Measurements from ENCODE around the gene GAP43.
"Not testable (repeated sequence)": the region's sequence is repeated elsewhere in the genome, so short reads cannot be mapped to it uniquely, and the experiment has no call there.

GAP43 gene

GRCh38 chr3:115698851-115699591 is 75.7 kb downstream of the GAP43 start:
- no peak for DNase-seq (ENCODE audit: low read depth)

DNA sequence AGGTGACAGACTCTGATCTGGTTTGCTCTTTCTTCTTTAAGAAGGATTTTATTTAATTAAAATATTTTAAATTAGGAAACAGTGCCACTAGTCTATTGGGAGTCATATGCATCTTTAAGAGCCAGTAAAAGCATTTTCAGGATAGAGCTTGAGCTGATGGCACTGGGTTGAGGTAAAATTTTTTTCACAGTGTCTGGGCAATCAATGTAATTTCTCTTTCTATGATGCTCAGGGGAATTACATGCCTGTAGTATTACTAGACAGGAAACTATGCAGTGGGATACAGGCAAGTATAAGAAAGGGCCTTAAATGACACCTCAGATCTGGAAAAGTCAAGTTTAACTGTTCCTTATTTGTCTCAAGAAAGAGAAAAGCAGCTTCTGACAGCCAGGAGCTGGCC is 76.4 kb downstream of the GAP43 start:
- DNase-seq (ENCODE audit: low read depth), result no peak

DNA sequence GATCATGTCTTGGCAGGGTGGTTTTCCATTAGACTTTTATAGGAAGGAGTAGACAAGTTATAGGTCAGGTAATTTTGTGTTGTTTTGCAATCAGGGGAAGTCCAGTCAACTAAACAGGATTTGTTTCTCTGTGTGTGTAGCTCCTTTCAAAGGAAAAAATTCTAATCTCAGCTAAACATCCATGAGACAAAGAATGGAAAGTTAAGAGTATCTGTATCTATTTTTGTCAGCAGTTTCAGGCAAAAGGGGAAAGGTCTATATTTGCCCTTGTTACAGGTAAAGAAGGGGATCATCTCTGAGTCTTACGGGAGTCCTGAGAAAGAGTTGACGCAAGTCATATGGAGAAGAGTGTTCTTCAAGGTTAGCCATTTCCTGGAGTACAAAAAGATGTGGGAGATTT is 79.3 kb downstream of the GAP43 start:
- DNase-seq (ENCODE audit: low read depth), result no peak

- no peak for DNase-seq (ENCODE audit: low read depth)
Measured at GRCh38 chr3:115704661-115705338, 81.5 kb downstream of the GAP43 start.

GRCh38 chr3:115706311-115706829 is 83.1 kb downstream of the GAP43 start:
- no peak for DNase-seq (ENCODE audit: low read depth)

GRCh38 chr3:115708540-115708939 is 85.2 kb downstream of the GAP43 start:
- no peak for DNase-seq (ENCODE audit: low read depth)

DNA sequence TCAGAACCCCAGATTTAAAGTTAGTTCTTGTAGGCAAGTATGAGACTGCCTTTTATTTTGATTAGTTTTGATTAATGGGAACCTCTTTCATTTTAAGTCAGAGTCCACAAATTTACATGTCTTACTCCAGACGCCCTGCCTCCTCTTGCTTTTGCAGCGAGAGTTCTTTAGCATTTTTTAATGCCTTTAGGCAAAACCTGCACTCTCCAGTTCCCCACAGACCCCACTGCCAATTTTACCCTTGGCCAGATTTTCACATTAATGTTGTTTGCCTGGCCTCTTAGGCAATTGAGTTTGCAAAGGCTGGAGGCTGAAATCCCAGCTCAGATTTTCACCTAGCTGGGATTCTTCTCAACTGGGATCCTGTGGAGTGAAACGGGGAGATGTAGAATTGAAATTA is 85.8 kb downstream of the GAP43 start:
- no peak for DNase-seq (ENCODE audit: low read depth)

DNA sequence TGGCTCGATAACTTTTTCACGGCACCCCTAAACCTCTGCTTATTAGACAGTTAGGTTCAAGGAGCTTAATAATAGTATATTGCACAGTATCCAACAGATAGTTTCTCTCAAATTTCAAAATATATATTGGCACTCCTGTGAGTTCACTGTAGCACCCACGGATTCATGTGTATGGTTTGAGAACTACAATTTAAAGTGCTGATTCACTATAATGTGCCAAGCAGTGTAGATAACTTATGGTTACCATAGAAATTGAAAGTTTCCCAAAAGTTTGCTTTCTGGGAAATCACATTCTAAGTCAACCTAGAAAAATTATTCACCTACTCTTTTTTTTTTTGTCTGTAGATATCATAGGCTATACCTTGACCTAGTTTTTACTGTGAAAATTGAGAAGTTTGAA is 86.6 kb downstream of the GAP43 start:
- DNase-seq (ENCODE audit: low read depth), result no peak

- DNase-seq (ENCODE audit: low read depth), result no peak
Measured at GRCh38 chr3:115710799-115711198, 87.5 kb downstream of the GAP43 start.

GRCh38 chr3:115712871-115713270 is 89.6 kb downstream of the GAP43 start:
- no peak for DNase-seq (ENCODE audit: low read depth)

DNA sequence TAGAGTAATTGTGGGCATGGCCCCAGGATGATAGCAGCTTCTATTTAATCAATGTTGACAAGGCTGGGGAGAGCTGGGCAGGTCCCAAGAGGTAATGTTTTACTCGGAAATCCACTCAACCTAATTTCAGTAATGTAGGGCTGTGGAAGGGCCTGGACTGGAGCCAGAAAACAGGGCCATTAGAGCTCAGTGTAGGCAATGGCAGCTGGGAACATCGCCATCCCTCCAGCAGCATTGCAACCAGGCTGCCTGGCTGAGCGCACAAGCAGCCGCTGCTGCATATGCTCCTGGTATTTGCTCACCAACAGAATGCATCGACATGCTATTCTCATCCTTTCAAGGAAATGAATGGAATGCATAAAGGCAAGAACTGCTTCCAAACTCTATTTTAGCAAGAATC is 90.0 kb downstream of the GAP43 start:
- DNase-seq (ENCODE audit: low read depth), result no peak

DNA sequence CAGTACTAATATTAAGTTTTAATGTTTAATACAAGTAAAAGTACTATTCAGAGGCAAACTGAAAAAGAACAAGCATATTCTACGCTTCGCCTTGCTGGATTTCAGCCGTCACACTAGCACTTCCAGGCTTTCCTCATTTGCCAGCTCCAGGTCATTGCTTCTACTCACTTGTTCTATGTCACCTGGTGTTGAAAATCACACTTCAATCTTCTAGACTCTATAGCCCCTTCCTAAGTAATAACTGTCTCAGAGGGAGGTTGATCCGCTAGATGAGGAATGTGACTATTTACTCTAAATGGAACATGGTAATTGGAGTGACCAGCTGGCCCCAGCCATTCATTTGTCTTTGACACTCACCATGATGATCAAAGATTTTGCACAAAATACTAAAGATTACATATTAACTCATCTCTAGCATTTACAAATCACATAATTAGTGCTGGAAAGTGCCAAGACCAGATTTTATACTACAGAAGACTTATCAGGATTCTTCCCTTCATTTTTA is 92.0 kb downstream of the GAP43 start:
- no peak for DNase-seq (ENCODE audit: low read depth)

GRCh38 chr3:115720983-115721382 is 97.7 kb downstream of the GAP43 start:
- no peak for DNase-seq (ENCODE audit: low read depth)

DNA sequence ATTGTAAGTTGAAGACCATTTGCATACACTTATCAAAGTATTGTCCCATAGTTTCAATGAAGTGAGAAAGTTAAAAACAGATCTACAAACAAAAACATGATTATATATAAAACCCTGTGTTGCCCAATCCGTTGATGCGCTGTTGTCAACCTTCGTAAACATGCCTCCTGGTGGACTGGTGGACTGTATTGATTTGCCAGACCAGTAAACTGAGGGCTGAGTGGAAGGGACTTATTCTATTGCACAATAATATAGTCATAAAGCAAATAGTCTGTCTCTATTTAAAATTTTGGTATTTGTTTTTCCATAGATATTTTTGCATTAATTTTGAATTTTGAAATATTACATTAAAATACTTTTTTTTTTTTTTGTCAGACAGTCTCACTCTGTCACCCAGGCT is 102.5 kb downstream of the GAP43 start:
- DNase-seq (ENCODE audit: low read depth), result no peak

DNA sequence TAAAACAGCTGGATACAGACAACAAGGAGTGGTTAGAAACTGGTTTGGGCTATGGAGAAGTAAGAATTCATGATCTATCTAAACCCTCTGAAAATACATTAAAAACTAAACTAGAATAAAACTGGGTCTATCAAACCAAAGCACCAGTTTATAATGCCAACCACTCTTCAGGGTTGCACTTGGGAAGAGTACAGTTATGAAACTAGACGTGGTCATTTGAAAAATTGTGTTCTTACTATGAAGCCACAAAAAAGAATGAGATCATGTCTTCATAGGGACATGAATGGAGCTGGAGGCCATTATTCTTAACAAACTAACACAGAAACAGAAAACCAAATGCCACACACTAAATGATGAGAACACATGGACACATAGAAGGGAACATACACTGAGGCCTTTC is 103.8 kb downstream of the GAP43 start:
- DNase-seq (ENCODE audit: low read depth), result no peak

- no peak for DNase-seq (ENCODE audit: low read depth)
Measured at GRCh38 chr3:115728013-115728412, 104.7 kb downstream of the GAP43 start.

GRCh38 chr3:115736341-115736740 is 113.0 kb downstream of the GAP43 start:
- DNase-seq (ENCODE audit: low read depth), result not testable (repeated sequence)

- no peak for DNase-seq (ENCODE audit: low read depth)
Measured at GRCh38 chr3:115741650-115742049, 118.3 kb downstream of the GAP43 start.

GRCh38 chr3:115744516-115744915 is 121.2 kb downstream of the GAP43 start:
- not testable (repeated sequence) for DNase-seq (ENCODE audit: low read depth)

- DNase-seq (ENCODE audit: low read depth), result not testable (repeated sequence)
Measured at GRCh38 chr3:115752978-115753377, 129.7 kb downstream of the GAP43 start.

DNA sequence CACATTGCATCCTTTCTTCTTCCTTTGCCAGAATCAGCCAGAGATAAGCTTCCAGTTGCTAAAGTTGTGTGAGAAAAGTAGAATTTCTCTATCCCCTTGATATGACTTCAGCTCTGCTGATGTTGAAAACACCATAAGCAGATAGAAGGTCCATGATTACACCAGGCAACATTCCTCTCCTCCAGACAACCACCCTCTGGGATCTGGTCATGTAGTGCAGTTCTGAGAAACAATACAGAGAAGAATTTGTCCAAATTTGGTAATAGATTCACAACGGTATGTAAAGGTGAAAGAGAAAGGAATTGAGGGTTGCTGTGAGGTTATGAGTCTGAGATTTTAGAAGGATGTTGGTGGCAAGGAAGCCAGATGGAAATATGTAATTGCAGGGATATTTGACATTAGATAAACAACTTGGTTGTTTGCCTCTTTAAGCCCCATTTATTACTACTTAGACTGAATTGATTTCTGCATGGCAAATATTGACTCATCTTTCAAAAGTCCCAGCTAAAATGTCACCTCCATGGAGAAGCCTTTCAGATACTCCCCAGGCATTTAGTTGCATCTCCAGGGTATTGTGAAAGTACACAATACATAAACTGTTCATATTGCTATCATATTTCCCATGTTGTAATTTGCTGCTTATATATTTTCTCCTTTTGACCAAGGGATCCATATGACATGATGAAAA is 134.9 kb downstream of the GAP43 start:
- DNase-seq (ENCODE audit: low read depth), result no peak

GRCh38 chr3:115760716-115761115 is 137.4 kb downstream of the GAP43 start:
- no peak for DNase-seq (ENCODE audit: low read depth)

DNA sequence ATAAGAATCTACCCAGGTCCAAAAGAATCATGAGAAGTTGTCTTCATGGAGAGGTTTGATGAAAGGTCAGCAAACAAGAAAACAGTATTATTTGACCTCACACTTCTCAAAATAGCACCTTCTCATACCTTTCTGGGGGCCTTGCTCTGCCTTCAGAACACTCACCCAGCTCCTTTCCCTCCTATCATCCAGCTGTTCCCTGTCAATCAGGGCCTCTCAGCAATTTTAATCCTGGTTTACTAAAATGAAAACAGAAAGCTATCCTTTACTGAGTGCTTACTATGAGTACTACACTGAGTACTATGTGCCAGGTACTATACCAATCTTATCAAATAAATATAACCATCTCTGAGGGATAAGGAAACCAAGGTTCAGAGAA is 138.6 kb downstream of the GAP43 start:
- no peak for DNase-seq (ENCODE audit: low read depth)

Data from stimulated activated CD8-positive, alpha-beta memory T cell treated with anti-CD3 and anti-CD28 coated beads, Interleukin-12 subunit alpha, Interleukin-12 subunit beta, amount 100 ng/mL, for 1 hour (primary cell).